ENCODE data around the gene COX6A2.

DNA sequence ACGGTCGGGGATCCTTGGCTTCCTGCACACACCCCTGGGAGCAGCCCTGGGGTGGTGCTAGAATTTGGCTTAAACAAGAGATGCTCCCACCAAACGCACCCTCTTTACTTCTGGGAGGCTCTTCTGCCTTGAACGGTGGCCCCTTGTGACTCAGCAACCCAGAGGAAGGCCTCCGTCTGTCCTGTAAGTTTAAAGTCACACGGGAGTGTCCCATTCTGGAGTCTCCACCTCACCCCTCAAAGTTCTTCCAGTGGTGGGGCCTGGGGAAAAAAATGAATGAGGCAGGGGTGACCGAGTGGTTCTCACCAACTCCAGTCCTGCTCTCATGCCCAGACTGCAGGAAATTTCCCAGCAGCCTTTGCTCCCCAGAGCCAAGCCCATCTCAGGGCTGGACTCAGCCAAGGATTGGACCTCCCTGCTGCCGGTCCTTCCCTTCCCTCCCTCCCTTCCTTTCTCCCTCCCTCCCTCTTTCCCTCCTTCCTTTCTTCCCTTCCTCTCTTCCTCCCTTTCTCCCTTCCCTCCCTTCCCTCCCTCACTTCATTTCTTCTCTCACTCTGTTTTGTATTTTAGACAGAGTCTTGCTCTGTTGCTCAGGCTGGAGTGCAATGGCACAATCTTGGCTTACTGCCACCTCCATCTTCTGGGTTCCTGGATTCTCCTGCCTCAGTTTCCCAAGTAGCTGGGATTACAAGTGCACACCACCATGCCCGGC, 23.7 kb downstream of the COX6A2 start:
- TF ChIP-seq POLR2A (IDR thresholded peaks at IDR 0.05): no peak
- TF ChIP-seq, protein P1, sequence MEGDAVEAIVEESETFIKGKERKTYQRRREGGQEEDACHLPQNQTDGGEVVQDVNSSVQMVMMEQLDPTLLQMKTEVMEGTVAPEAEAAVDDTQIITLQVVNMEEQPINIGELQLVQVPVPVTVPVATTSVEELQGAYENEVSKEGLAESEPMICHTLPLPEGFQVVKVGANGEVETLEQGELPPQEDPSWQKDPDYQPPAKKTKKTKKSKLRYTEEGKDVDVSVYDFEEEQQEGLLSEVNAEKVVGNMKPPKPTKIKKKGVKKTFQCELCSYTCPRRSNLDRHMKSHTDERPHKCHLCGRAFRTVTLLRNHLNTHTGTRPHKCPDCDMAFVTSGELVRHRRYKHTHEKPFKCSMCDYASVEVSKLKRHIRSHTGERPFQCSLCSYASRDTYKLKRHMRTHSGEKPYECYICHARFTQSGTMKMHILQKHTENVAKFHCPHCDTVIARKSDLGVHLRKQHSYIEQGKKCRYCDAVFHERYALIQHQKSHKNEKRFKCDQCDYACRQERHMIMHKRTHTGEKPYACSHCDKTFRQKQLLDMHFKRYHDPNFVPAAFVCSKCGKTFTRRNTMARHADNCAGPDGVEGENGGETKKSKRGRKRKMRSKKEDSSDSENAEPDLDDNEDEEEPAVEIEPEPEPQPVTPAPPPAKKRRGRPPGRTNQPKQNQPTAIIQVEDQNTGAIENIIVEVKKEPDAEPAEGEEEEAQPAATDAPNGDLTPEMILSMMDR (IDR thresholded peaks at IDR 0.05 in 8 of 11, conservative IDR thresholded peaks at IDR 0.05 in 3 of 11): no peak
